Tibial artery (tissue), 4 donors: ENCODE results near the gene GUCY2D.
"Not testable (repeated sequence)": the region's sequence is repeated elsewhere in the genome, so short reads cannot be mapped to it uniquely, and the experiment has no call there.

Source experiments
- DNase-seq, 2 donors: peaks; one replicate each; pipeline ENCODE4 v3.0.0-alpha.2; 2019
- H3K27ac ChIP-seq, 2 donors: fragments of 200-600 bp; sonication (generic) in 1 of 2; 1 replicate in 1 of 2; 2 replicates in 1 of 2; pipeline ENCODE4 v1.5.1; 2018 to 2019; ENCODE audit warnings: mild to moderate bottlenecking in 1 of 2
- H3K27me3 ChIP-seq, 2 donors: fragments of 200-600 bp; sonication (generic) in 1 of 2; one replicate each; pipeline versions ENCODE4 v1.5.1 to v1.6.0; 2016 to 2019
- H3K36me3 ChIP-seq, 3 donors: fragments of 200-600 bp; sonication (generic) in 2 of 3; one replicate each; pipeline ENCODE4 v1.5.1; 2016 to 2019; ENCODE audit warnings: mild to moderate bottlenecking in 2 of 3
- H3K4me1 ChIP-seq, 4 donors: fragments of 200-600 bp; sonication (generic) in 2 of 4; 1 replicate in 3 of 4; 2 replicates in 1 of 4; pipeline ENCODE4 v1.5.1; 2016 to 2019
- H3K4me3 ChIP-seq, 2 donors: fragments of 200-600 bp; sonication (generic) in 1 of 2; 1 replicate in 1 of 2; 2 replicates in 1 of 2; pipeline ENCODE4 v1.5.1; 2018 to 2019; ENCODE audit warnings: mild to moderate bottlenecking in 2 of 2
- H3K9me3 ChIP-seq, 3 donors: fragments of 200-600 bp; sonication (generic) in 1 of 3; one replicate each; pipeline ENCODE4 v1.5.1; 2016 to 2019
- intact Hi-C: fragments of 100-400 bp; cut with DNase I; formaldehyde crosslinking; loops from one replicate; pipeline ENCODE4 v1.15.0; 2023; ENCODE audit warnings: low total_unique reads
- TF ChIP-seq, protein P1 (sequence below), 2 experiments: fragments of 200-600 bp in 1 of 2; fragments of 450-650 bp in 1 of 2; IDR thresholded peaks; one replicate each; pipeline ENCODE4 v1.5.1; 2017 to 2019; ENCODE audit warnings: antibody characterized with exemption in 2 of 2, mild to moderate bottlenecking in 1 of 2, moderate library complexity in 1 of 2

The GUCY2D gene

DNA sequence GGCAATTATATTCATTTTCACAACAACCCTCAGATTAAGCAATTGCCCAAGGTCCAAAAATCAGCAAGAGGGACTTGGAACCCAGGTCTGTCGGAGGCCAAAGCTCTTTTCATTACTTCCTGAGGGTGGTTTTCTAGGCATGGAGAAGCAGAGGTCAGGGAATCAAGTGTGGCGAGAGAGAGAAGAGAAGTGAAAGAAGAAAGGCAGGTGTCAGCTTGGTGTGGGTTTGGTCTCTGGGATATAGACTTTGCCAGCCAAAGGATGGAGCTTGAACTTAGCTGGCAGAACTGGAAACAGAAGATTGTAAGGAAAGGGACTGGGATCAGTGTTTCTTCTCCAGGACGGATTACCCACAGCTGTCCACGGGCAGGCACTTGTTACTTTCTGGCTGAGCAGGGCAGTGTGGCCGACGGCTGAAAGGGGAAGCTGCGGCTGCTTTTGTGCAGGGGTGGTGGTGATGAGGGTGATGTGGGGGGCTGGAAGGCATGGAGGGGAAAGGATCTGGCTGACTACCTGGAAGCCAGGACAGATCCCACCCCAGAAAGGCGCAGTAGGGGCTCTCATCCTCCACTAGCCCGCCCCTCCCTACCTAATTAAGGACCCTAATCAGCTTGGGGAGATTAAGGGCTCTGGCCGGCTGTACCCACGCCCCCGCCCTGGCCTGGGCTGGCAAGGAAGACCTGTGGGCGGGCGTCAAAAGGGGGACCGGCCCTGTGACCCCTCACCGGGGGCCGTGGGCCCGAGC is at the start of gene GUCY2D:
GUCY2D (plus strand) TSS at position 640 of the 745 bp plus-strand sequence. CDS start 433 bp downstream, outside the sequence.
- Histone ChIP-seq H3K9me3 (no peaks in the 10 kb centered on the region), H3K36me3 (no peaks in the 10 kb centered on the region), H3K27me3 (peaks cover 5 to 83% of the 10 kb centered on the region in 2 donors), H3K4me1 (peaks cover 0 to 18% (median 13%) of the 10 kb centered on the region in 4 donors), H3K4me3 (peak within 1 kb of the TSS in 1 of 2 donors; percentile 8), H3K27ac (no peak within 1 kb of the TSS)
- TF ChIP-seq, protein P1, sequence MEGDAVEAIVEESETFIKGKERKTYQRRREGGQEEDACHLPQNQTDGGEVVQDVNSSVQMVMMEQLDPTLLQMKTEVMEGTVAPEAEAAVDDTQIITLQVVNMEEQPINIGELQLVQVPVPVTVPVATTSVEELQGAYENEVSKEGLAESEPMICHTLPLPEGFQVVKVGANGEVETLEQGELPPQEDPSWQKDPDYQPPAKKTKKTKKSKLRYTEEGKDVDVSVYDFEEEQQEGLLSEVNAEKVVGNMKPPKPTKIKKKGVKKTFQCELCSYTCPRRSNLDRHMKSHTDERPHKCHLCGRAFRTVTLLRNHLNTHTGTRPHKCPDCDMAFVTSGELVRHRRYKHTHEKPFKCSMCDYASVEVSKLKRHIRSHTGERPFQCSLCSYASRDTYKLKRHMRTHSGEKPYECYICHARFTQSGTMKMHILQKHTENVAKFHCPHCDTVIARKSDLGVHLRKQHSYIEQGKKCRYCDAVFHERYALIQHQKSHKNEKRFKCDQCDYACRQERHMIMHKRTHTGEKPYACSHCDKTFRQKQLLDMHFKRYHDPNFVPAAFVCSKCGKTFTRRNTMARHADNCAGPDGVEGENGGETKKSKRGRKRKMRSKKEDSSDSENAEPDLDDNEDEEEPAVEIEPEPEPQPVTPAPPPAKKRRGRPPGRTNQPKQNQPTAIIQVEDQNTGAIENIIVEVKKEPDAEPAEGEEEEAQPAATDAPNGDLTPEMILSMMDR (IDR thresholded peaks at IDR 0.05), result no peak
- intact Hi-C loops, result no loop called here
- DNase-seq, result no peak

DNA sequence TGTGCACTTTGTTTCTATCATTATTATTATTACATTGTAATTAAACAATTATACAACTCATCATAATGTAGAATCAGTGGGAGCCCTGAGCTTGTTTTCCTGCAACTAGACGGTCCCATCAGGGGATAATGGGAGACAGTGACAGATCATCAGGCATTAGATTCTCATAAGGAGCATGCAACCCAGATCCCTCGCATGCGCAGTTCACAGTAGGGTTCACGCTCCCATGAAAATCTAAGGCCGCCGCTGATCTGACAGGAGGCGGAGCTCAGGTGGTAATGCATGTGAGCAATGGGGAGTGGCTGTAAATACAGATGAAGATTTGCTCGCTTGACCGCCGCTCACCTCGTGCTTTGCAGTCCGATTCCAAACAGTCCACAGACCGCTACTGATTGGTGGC is 49.1 kb upstream of the GUCY2D start:
- H3K9me3 ChIP-seq, intact Hi-C loops, DNase-seq, H3K4me1 ChIP-seq, H3K27ac ChIP-seq, H3K4me3 ChIP-seq, H3K27me3 ChIP-seq: not testable (repeated sequence)
- H3K36me3 ChIP-seq, result peaks cover 4 to 22% (median 13%) of the 10 kb centered on the region in 3 donors

DNA sequence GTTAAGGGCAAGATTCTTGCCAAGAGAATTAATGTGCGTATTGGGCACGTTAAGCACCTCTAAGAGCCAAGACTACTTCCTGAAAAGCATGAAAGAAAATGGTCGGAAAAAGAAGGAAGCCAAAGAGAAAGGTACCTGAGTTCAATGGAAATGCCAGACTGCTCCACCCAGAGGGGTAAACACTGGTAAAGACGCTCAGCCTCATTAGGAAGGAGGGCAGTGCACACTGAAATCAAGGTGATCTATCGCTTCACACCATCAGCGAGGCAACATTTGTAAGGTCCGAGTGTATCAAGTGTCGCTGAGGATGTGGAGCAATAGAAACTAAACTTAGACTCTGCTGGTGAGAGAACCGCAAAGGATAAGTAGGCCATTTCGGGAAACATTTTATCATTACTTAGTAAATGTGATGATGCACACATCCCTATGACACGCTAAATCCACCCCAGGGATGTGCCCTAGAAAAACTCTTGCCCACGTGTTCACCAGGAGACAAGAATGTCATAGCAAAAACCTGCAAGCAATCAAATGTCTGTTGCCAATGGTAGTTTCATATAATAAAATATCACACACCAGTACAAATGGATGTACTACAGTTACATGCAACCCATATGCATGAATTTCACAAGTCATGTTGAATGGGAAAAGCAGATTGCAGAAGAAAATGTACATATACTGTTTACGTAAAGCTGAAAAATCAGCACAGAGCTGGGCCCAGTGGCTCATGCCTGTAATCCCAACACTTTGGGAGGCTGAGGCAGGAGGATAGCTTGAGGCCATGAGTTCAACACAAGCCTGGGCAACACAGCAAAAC is 46.8 kb upstream of the GUCY2D start:
- TF ChIP-seq, protein P1 (IDR thresholded peaks at IDR 0.05), result no peak
- Histone ChIP-seq H3K4me1 (no peaks in the 10 kb centered on the region), H3K9me3 (no peaks in the 10 kb centered on the region), H3K36me3 (peaks cover 0 to 2% (median 0%) of the 10 kb centered on the region in 3 donors), H3K27me3 (peaks cover 0 to 17% of the 10 kb centered on the region in 2 donors), H3K27ac (no peak overlapping the region), H3K4me3 (no peak overlapping the region)
- intact Hi-C loops, result no loop called here
- DNase-seq, result no peak

- DNase-seq, result peak in 1 of 2 donors; percentile 24
- H3K4me3 ChIP-seq, result no peak overlapping the region
- H3K36me3 ChIP-seq, result no peaks in the 10 kb centered on the region
- H3K4me1 ChIP-seq, result no peaks in the 10 kb centered on the region
- H3K27ac ChIP-seq, result no peak overlapping the region
- intact Hi-C loops, result no loop called here
- H3K27me3 ChIP-seq, result peaks cover 0 to 24% of the 10 kb centered on the region in 2 donors
- H3K9me3 ChIP-seq, result no peaks in the 10 kb centered on the region
- TF ChIP-seq, protein P1 (IDR thresholded peaks at IDR 0.05), result no peak
Measured at GRCh38 chr17:7956228-7956965, 46.0 kb upstream of the GUCY2D start.

DNA sequence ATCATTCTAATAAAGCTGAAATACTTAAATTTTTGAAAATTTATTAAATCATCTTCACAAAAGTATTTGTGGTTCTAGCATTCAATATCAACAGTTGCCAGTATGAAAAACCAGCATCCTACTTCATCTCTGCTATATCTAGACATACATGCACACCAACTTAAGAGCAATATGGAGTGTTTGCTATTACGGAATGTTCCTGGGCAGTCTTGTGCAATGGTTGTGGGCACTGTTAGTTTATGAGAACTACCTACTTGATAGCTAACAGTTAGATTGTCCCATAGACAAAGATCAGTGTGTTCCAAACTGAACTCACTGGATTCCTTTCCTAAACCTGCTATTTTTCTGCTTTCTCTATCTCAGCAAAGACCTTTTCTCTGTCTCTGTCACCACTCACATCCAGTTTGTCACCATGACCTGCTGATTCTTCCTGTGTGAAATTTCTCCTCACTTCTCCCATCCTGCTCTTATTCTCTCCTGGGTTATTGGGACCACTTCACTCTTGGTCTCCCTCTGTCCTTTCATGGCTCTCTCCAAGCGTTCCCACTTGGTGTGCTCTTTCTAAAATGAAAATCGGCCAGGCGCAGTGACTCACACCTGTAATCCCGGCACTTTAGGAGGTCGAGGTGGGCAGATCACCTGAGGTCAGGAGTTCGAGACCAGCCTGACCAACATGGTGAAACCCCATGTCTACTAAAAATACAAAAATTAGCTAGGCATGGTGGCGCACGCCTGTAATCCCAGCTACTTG is 42.7 kb upstream of the GUCY2D start:
- no peak for DNase-seq
- H3K4me1 ChIP-seq, result no peaks in the 10 kb centered on the region
- H3K27me3 ChIP-seq, result peaks cover 0 to 26% of the 10 kb centered on the region in 2 donors
- H3K4me3 ChIP-seq, result no peak overlapping the region
- H3K36me3 ChIP-seq, result no peaks in the 10 kb centered on the region
- intact Hi-C loops, result no loop called here
- TF ChIP-seq, protein P1 (IDR thresholded peaks at IDR 0.05), result no peak
- H3K27ac ChIP-seq, result no peak overlapping the region
- H3K9me3 ChIP-seq, result no peaks in the 10 kb centered on the region
